ENCODE results near the gene OR10H3.

OR10H3 gene

GRCh38 chr19:15790096-15790495 is 52.3 kb downstream of the OR10H3 start:
- H3K4me3 Mint-ChIP-seq, result no peak overlapping the region
- peaks cover 16% of the 10 kb centered on the region for H3K27me3 Mint-ChIP-seq
- H3K9me3 Mint-ChIP-seq, result no peaks in the 10 kb centered on the region
- no peaks in the 10 kb centered on the region for H3K4me1 Mint-ChIP-seq (ENCODE audit: low read depth)
- no peaks in the 10 kb centered on the region for H3K36me3 Mint-ChIP-seq (ENCODE audit: low read depth)
- no peak overlapping the region for H3K27ac Mint-ChIP-seq
